Breast epithelium (tissue), 3 donors: ENCODE measurements around the gene ANK2.

Experiments used
- CTCF ChIP-seq, 3 donors: fragments of 450-650 bp; IDR thresholded peaks; one replicate each; pipeline ENCODE4 v1.5.1; 2016 to 2017; ENCODE audit warnings: antibody characterized with exemption in 3 of 3, mild to moderate bottlenecking in 3 of 3, moderate library complexity in 3 of 3
- POLR2A ChIP-seq: fragments of 450-650 bp; IDR thresholded peaks from one replicate; pipeline ENCODE4 v1.6.1; 2016; ENCODE audit warnings: antibody characterized with exemption, mild to moderate bottlenecking, moderate library complexity

- no peak for TF ChIP-seq POLR2A
- TF ChIP-seq CTCF (IDR thresholded peaks at IDR 0.05): no peak
These were observed 359.7 kb downstream of the ANK2 start for GRCh38 chr4:113409181-113409580.
